Nephron progenitor cell (in vitro differentiated cells): ENCODE measurements around the gene C17orf113.
A peak's percentile ranks its signal among the peaks of the same experiment; 100 is the strongest.

Experiments used
- DNase-seq: peaks from one replicate; pipeline ENCODE4 v3.0.0; 2021
- H3K27ac Mint-ChIP-seq: 2 replicates; pipeline ENCODE4 v1.8.0; 2021; ENCODE audit warnings: mild to moderate bottlenecking, moderate library complexity, mixed read lengths
- H3K27me3 Mint-ChIP-seq: 2 replicates; pipeline ENCODE4 v1.8.0; 2021; ENCODE audit warnings: mild to moderate bottlenecking, low read depth, mixed read lengths; ENCODE audit not compliant: poor library complexity
- H3K36me3 Mint-ChIP-seq: 2 replicates; pipeline ENCODE4 v1.8.0; 2021; ENCODE audit warnings: low read depth, mixed read lengths
- H3K4me1 Mint-ChIP-seq: 2 replicates; pipeline ENCODE4 v1.8.0; 2021; ENCODE audit warnings: mixed read lengths
- H3K4me3 Mint-ChIP-seq: 2 replicates; pipeline ENCODE4 v1.8.0; 2021; ENCODE audit warnings: mild to moderate bottlenecking, moderate library complexity, mixed read lengths
- H3K9me3 Mint-ChIP-seq: 2 replicates; pipeline ENCODE4 v1.8.0; 2021; ENCODE audit warnings: mild to moderate bottlenecking, moderate library complexity, mixed read lengths
- TF ChIP-seq, protein P1 (sequence below): fragments of 200-600 bp; sonication (generic); IDR thresholded peaks from 2 replicates; pipeline ENCODE4 v1.5.0; 2021; ENCODE audit warnings: antibody characterized with exemption

The C17orf113 gene

DNA sequence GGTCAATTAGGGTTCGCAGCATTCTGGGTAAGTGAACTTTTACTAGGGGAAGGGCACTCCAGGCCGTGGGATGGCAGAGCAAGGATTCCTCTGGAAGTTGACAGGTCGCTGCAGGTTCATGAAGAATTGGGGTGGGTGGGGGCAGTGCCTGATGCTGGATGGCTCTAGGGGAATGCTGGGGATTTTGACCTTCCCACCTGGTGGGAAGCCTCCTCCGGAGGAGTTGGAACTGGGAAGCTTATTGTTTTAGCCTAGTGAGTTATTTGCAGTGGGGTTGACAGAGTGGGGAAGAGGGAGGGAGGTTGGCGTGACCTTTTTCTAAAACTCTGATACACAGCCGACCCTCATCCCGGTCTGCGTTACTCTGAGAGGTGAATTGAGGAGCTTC lies 606 bp upstream of the C17orf113 start:
- TF ChIP-seq, protein P1, sequence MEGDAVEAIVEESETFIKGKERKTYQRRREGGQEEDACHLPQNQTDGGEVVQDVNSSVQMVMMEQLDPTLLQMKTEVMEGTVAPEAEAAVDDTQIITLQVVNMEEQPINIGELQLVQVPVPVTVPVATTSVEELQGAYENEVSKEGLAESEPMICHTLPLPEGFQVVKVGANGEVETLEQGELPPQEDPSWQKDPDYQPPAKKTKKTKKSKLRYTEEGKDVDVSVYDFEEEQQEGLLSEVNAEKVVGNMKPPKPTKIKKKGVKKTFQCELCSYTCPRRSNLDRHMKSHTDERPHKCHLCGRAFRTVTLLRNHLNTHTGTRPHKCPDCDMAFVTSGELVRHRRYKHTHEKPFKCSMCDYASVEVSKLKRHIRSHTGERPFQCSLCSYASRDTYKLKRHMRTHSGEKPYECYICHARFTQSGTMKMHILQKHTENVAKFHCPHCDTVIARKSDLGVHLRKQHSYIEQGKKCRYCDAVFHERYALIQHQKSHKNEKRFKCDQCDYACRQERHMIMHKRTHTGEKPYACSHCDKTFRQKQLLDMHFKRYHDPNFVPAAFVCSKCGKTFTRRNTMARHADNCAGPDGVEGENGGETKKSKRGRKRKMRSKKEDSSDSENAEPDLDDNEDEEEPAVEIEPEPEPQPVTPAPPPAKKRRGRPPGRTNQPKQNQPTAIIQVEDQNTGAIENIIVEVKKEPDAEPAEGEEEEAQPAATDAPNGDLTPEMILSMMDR: no peak
- H3K27me3 Mint-ChIP-seq: peaks cover 21% of the 10 kb centered on the region
- no peak overlapping the region for H3K27ac Mint-ChIP-seq
- H3K4me1 Mint-ChIP-seq: peaks cover 73% of the 10 kb centered on the region
- H3K9me3 Mint-ChIP-seq: no peaks in the 10 kb centered on the region
- peak overlapping the region; percentile 89 for H3K4me3 Mint-ChIP-seq
- no peak for DNase-seq
- no peaks in the 10 kb centered on the region for H3K36me3 Mint-ChIP-seq

DNA sequence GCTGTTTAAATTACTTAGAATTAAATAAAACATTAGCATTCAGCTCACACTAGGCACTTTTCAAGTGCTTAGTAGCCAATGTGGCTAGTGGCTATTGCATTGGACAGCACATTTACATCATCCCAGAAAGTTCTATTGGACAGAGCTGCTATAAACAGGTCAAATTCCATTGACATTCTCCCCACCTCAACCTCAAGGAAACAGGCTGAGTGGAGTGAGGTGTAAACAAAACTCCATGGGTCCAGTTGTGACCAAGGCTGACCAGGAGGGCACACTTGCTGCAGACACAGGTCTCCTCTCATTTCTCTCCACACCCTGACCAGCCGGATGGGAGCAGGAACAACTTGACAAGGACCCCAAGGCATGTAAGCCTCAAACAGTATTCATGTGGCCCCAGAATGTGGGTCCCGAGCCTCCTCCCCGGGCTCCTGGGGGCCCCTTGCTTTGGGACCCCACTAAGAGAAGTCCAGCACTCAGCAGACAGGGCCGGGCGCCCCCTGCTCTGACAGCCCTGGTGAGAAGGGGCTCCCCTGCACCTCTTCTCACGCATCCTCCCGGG lies 488 bp downstream of the C17orf113 start:
- no peak overlapping the region for H3K27ac Mint-ChIP-seq
- H3K27me3 Mint-ChIP-seq: peaks cover 20% of the 10 kb centered on the region
- H3K36me3 Mint-ChIP-seq: no peaks in the 10 kb centered on the region
- H3K4me3 Mint-ChIP-seq: peak overlapping the region; percentile 90
- DNase-seq: no peak
- peaks cover 71% of the 10 kb centered on the region for H3K4me1 Mint-ChIP-seq
- H3K9me3 Mint-ChIP-seq: no peaks in the 10 kb centered on the region
- TF ChIP-seq, protein P1: no peak

DNA sequence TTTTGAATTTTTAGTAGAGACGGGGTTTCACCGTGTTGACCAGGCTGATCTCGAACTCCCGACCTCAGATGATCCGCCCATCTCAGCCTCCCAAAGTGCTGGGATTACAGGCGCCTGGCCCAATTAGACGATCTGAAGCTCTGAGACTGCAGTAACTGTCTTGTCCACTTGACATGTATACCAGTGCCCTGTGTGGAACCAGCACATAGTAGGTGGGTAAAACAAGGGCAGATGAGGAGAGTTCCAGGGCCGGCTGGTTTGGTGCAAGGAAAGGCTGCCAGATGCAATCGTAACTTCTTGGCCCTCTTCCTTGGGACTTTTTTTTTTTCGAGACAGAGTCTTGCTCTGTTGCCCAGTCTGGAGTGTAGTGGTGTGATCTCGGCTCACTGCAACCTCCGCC lies 3.1 kb downstream of the C17orf113 start:
- Mint-ChIP-seq H3K9me3 (no peaks in the 10 kb centered on the region), H3K27ac (no peak overlapping the region), H3K4me1 (peaks cover 51% of the 10 kb centered on the region), H3K36me3 (no peaks in the 10 kb centered on the region), H3K4me3 (no peak overlapping the region), H3K27me3 (peaks cover 14% of the 10 kb centered on the region)
- TF ChIP-seq, protein P1: no peak
- no peak for DNase-seq

DNA sequence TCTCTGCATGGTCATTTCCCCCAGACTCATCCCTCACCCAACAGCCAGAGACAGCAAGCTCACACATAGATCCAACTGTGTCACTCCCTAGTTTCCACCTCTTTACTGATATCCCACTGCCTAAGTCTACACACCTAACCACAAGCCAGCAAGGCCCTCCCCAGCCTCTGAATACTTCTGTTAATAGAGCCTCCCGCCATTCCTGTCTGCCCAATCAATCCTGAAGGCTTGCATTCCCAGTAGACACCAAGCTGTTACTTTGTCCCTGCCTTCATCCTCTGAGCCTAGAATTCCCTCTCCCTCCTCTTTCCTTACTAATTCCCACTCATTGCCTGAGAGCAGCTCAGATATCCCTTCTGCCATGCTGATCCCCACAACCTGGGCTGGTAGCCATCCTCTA lies 4.7 kb downstream of the C17orf113 start:
- H3K4me1 Mint-ChIP-seq: peaks cover 35% of the 10 kb centered on the region
- H3K4me3 Mint-ChIP-seq: no peak overlapping the region
- H3K27ac Mint-ChIP-seq: no peak overlapping the region
- no peaks in the 10 kb centered on the region for H3K9me3 Mint-ChIP-seq
- TF ChIP-seq, protein P1: no peak
- peaks cover 5% of the 10 kb centered on the region for H3K27me3 Mint-ChIP-seq
- no peaks in the 10 kb centered on the region for H3K36me3 Mint-ChIP-seq
- no peak for DNase-seq

DNA sequence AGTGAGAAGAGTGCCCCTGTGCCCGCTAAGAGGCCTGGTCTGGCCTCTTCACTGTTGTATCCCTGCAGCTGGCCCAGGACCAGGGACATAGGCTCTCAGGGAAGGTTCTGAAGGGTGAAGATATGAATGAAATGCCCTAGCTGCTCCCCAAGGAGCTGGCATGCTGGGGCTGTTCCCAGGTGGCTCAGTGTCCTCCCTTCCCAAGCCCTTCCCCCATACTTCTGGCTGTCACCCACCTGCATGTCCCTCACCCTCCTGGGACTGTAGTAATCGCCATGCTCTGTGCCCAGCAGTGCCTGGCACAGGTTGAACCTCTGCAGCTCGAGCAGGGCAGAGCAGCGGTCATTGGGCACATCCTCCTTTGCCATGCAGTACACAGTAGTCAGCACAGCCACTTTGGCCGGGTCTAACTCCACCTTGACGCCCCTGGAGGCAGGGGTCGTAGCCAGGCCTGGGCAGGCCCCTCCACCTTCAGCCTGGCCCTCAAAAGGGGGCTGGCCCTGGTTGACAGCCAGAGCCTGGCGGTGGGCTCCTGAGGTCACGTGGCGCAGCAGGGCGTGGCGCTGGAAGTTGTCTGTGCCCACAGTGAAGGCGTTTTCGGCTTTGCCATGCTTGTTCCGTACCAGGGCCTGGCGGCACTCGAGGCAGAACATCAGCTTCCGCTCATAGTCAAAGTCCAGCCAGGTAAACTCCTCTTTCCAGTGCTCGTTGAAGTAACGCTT lies 7.6 kb downstream of the C17orf113 start:
- no peaks in the 10 kb centered on the region for H3K9me3 Mint-ChIP-seq
- no peaks in the 10 kb centered on the region for H3K36me3 Mint-ChIP-seq
- H3K27me3 Mint-ChIP-seq: peaks cover 3% of the 10 kb centered on the region
- H3K4me3 Mint-ChIP-seq: no peak overlapping the region
- no peak for DNase-seq
- H3K4me1 Mint-ChIP-seq: peaks cover 16% of the 10 kb centered on the region
- no peak overlapping the region for H3K27ac Mint-ChIP-seq
- TF ChIP-seq, protein P1: no peak

DNA sequence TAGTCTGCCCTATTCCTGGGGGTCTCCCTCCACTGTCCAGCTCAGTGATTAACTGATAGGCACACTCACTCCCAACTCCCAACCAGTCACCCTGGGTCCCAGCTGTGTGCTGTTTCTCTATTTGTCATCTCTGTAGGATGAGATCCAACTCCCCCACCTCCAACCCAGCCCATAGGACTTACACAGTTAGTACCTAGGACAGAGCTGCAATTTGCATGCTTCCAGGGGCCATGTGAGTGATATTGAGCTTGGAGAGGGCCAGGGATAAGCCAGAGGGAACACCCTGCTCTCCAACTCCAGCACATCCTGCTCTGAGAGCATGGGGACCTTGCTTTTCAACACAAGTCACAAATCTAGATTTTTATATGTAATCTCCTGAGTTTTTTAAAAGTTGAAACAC lies 8.8 kb downstream of the C17orf113 start:
- H3K4me3 Mint-ChIP-seq: no peak overlapping the region
- peak overlapping the region; percentile 73 for H3K27ac Mint-ChIP-seq
- peaks cover 26% of the 10 kb centered on the region for H3K4me1 Mint-ChIP-seq
- no peaks in the 10 kb centered on the region for H3K9me3 Mint-ChIP-seq
- no peak for DNase-seq
- TF ChIP-seq, protein P1: no peak
- H3K27me3 Mint-ChIP-seq: peaks cover 3% of the 10 kb centered on the region
- H3K36me3 Mint-ChIP-seq: no peaks in the 10 kb centered on the region
